Measurements from ENCODE around the gene EXOC6. TPM values are rescaled to one million over a fixed set of nuclear protein-coding genes. Genes with fewer than 3 reads are reported as not detected.

Gene EXOC6
- total RNA-seq, 1 donor from 2014 or later = 113 TPM

GRCh38 chr10:93074147-93074596 lies 225.9 kb downstream of the EXOC6 start:
- no peak for DNase-seq (ENCODE audit: low spot score in 2 of 2)

GRCh38 chr10:93074597-93075368 lies 226.5 kb downstream of the EXOC6 start:
- FAIRE-seq (no peak), DNase-seq (ENCODE audit: low spot score in 2 of 2) (no peak)

More at GRCh38 chr10:93074147-93074596, 225.9 kb downstream of the EXOC6 start:
- no peak for FAIRE-seq

GRCh38 chr10:93075369-93076221 lies 227.3 kb downstream of the EXOC6 start:
- FAIRE-seq = no peak
- no peak for DNase-seq (ENCODE audit: low spot score in 2 of 2)

GRCh38 chr10:93076871-93077270 lies 228.6 kb downstream of the EXOC6 start:
- FAIRE-seq (no peak), DNase-seq (ENCODE audit: low spot score in 2 of 2) (no peak)

GRCh38 chr10:93077860-93078337 lies 229.6 kb downstream of the EXOC6 start:
- no peak for DNase-seq (ENCODE audit: low spot score in 2 of 2)
- FAIRE-seq = no peak

- DNase-seq (ENCODE audit: low spot score in 2 of 2) (no peak), FAIRE-seq (no peak)
Measured at GRCh38 chr10:93079663-93080349, 231.5 kb downstream of the EXOC6 start.

- FAIRE-seq (no peak), DNase-seq (ENCODE audit: low spot score in 2 of 2) (peak in 1 of 2 donors; percentile 82)
Measured at GRCh38 chr10:93080350-93081046, 232.2 kb downstream of the EXOC6 start.

GRCh38 chr10:93081318-93081717 lies 233.0 kb downstream of the EXOC6 start:
- FAIRE-seq (no peak), DNase-seq (ENCODE audit: low spot score in 2 of 2) (no peak)

- FAIRE-seq = no peak
- DNase-seq (ENCODE audit: low spot score in 2 of 2) = no peak
Measured at GRCh38 chr10:93081834-93082233, 233.5 kb downstream of the EXOC6 start.

- no peak for DNase-seq (ENCODE audit: low spot score in 2 of 2)
- no peak for FAIRE-seq
Measured at GRCh38 chr10:93083743-93084539, 235.6 kb downstream of the EXOC6 start.

- FAIRE-seq (no peak), DNase-seq (ENCODE audit: low spot score in 2 of 2) (no peak)
Measured at GRCh38 chr10:93085272-93085859, 237.0 kb downstream of the EXOC6 start.

- DNase-seq (ENCODE audit: low spot score in 2 of 2) (no peak), FAIRE-seq (no peak)
Measured at GRCh38 chr10:93086289-93086688, 238.0 kb downstream of the EXOC6 start.

- FAIRE-seq (no peak), DNase-seq (ENCODE audit: low spot score in 2 of 2) (no peak)
Measured at GRCh38 chr10:93087846-93088245, 239.5 kb downstream of the EXOC6 start.

- FAIRE-seq (no peak), DNase-seq (ENCODE audit: low spot score in 2 of 2) (no peak)
Measured at GRCh38 chr10:93088466-93088865, 240.1 kb downstream of the EXOC6 start.

- FAIRE-seq = no peak
- DNase-seq (ENCODE audit: low spot score in 2 of 2) = no peak
Measured at GRCh38 chr10:93090619-93091018, 242.3 kb downstream of the EXOC6 start.

GRCh38 chr10:93091960-93092359 lies 243.6 kb downstream of the EXOC6 start:
- FAIRE-seq (peak; percentile 37), DNase-seq (ENCODE audit: low spot score in 2 of 2) (no peak)

GRCh38 chr10:93095225-93095624 lies 246.9 kb downstream of the EXOC6 start:
- no peak for DNase-seq (ENCODE audit: low spot score in 2 of 2)

GRCh38 chr10:93096901-93097300 lies 248.6 kb downstream of the EXOC6 start:
- FAIRE-seq (no peak), DNase-seq (ENCODE audit: low spot score in 2 of 2) (no peak)

More at GRCh38 chr10:93095225-93095624, 246.9 kb downstream of the EXOC6 start:
- no peak for FAIRE-seq

- DNase-seq (ENCODE audit: low spot score in 2 of 2) = no peak
- no peak for FAIRE-seq
Measured at GRCh38 chr10:93097386-93097785, 249.1 kb downstream of the EXOC6 start.
